Trophoblast cell (in vitro differentiated cells and primary cell): ENCODE measurements around the gene PFDN2.
A peak's percentile ranks its signal among the peaks of the same experiment; 100 is the strongest.

ENCODE experiments used
- DNase-seq, 2 donors: peaks; one replicate each; pipeline ENCODE4 v3.0.0-alpha.2; 2016
- H2AFZ ChIP-seq: 2 replicates; pipeline ENCODE4 v1.6.1; 2013; ENCODE audit warnings: low read length, moderate library complexity, mild to moderate bottlenecking; ENCODE audit not compliant: insufficient read depth, poor library complexity
- H2AK5ac ChIP-seq: 2 replicates; pipeline ENCODE4 v1.6.1; 2013; ENCODE audit warnings: mild to moderate bottlenecking, low read length
- H2BK120ac ChIP-seq: 2 replicates; pipeline ENCODE4 v1.6.1; 2013; ENCODE audit warnings: low read length, mild to moderate bottlenecking, moderate library complexity; ENCODE audit not compliant: insufficient read depth, poor library complexity
- H2BK12ac ChIP-seq: 2 replicates; pipeline ENCODE4 v1.6.1; 2013; ENCODE audit warnings: mild to moderate bottlenecking, low read length, moderate library complexity
- H2BK5ac ChIP-seq: 2 replicates; pipeline ENCODE4 v1.6.1; 2013; ENCODE audit warnings: low read length, low read depth, moderate library complexity, mild to moderate bottlenecking; ENCODE audit not compliant: poor library complexity
- H3K14ac ChIP-seq: 2 replicates; pipeline ENCODE4 v1.6.1; 2013; ENCODE audit warnings: mild to moderate bottlenecking, low read length
- H3K18ac ChIP-seq: 2 replicates; pipeline ENCODE4 v1.6.1; 2013; ENCODE audit warnings: mild to moderate bottlenecking, low read length
- H3K23ac ChIP-seq: 2 replicates; pipeline ENCODE4 v1.6.1; 2013; ENCODE audit warnings: low read length
- H3K27ac ChIP-seq: 2 replicates; pipeline ENCODE4 v1.5.1; 2013; ENCODE audit warnings: low read depth, mild to moderate bottlenecking, inconsistent platforms, low read length, moderate library complexity
- H3K27me3 ChIP-seq: 2 replicates; pipeline ENCODE4 v1.6.1; 2013; ENCODE audit warnings: inconsistent platforms, mild to moderate bottlenecking, low read length, moderate library complexity; ENCODE audit not compliant: insufficient read depth
- H3K36me3 ChIP-seq, 2 experiments: 1 replicate in 1 of 2; 2 replicates in 1 of 2; pipeline ENCODE4 v1.6.1; 2013; ENCODE audit warnings: low read length in 2 of 2, mild to moderate bottlenecking in 2 of 2, moderate library complexity in 1 of 2; ENCODE audit not compliant: insufficient read depth in 2 of 2, control insufficient read depth in 1 of 2
- H3K4ac ChIP-seq: 2 replicates; pipeline ENCODE4 v1.6.1; 2013; ENCODE audit warnings: low read depth, mild to moderate bottlenecking, low read length, moderate library complexity
- H3K4me1 ChIP-seq, 2 experiments: 1 replicate in 1 of 2; 2 replicates in 1 of 2; pipeline ENCODE4 v1.6.1; 2013; ENCODE audit warnings: low read length in 2 of 2, mild to moderate bottlenecking in 2 of 2, moderate library complexity in 1 of 2; ENCODE audit not compliant: insufficient read depth in 2 of 2, control insufficient read depth in 1 of 2
- H3K4me2 ChIP-seq: 2 replicates; pipeline ENCODE4 v1.6.1; 2013; ENCODE audit warnings: inconsistent platforms, mild to moderate bottlenecking, low read length, moderate library complexity
- H3K4me3 ChIP-seq: 2 replicates; pipeline ENCODE4 v1.5.1; 2013; ENCODE audit warnings: mild to moderate bottlenecking, low read depth, low read length, inconsistent platforms
- H3K79me1 ChIP-seq: one replicate; pipeline ENCODE4 v1.6.1; 2013; ENCODE audit warnings: low read length
- H3K79me2 ChIP-seq: 2 replicates; pipeline ENCODE4 v1.6.1; 2013; ENCODE audit warnings: low read length, mild to moderate bottlenecking; ENCODE audit not compliant: control insufficient read depth, insufficient read depth, poor library complexity
- H3K9ac ChIP-seq: 2 replicates; pipeline ENCODE4 v1.6.1; 2013; ENCODE audit warnings: mild to moderate bottlenecking, low read length
- H3K9me3 ChIP-seq: 2 replicates; pipeline ENCODE4 v1.6.1; 2013; ENCODE audit warnings: low read depth, mild to moderate bottlenecking, control low read depth, inconsistent platforms, low read length; ENCODE audit not compliant: insufficient read depth
- H4K12ac ChIP-seq: 2 replicates; pipeline ENCODE4 v1.6.1; 2013; ENCODE audit warnings: low read depth, mild to moderate bottlenecking, low read length, moderate library complexity
- H4K8ac ChIP-seq: 2 replicates; pipeline ENCODE4 v1.6.1; 2013; ENCODE audit warnings: low read depth, mild to moderate bottlenecking, low read length, moderate library complexity
- H4K91ac ChIP-seq: one replicate; pipeline ENCODE4 v1.6.1; 2013; ENCODE audit warnings: low read depth, mild to moderate bottlenecking, low read length, moderate library complexity
- WGBS: extraction: QIAGEN DNeasy Blood & Tissue Kit; methylation state at CpG from one replicate; pipeline ENCODE4 v1.1.7; 2013; ENCODE audit warnings: missing lambda C conversion rate; ENCODE audit not compliant: insufficient read length, insufficient coverage; ENCODE audit errors: extremely low coverage; 5-methylcytosine and 5-hydroxymethylcytosine counted together

PFDN2 gene

DNA sequence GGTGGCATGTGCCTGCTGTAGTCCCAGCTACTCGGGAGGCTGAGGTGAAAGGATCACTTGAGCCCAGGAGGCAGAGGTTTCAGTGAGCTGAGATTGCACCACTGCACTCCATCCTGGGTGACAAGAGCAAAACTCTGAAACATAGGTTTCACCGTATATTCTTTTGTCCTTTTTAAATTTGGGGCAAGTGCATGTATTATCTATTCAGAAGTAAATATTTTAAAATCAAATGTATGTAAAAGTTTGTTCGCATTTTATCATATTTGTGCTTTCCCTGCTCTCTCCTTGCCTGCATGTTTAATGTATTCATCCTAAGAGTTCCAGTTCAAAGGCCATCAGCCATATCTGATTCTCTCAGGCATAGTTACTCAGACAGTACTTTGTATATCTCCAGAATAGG lies 28.0 kb upstream of the PFDN2 start:
- no peak overlapping the region for H3K4me2 ChIP-seq
- H3K79me1 ChIP-seq, result no peaks in the 10 kb centered on the region
- DNase-seq, result no peak
- no peaks in the 10 kb centered on the region for H3K27me3 ChIP-seq
- H3K18ac ChIP-seq, result no peak overlapping the region
- H3K27ac ChIP-seq, result no peak overlapping the region
- H3K23ac ChIP-seq, result no peak overlapping the region
- no peak overlapping the region for H3K4me3 ChIP-seq
- H3K4me1 ChIP-seq, result no peaks in the 10 kb centered on the region
- H2BK12ac ChIP-seq, result no peak overlapping the region
- H2AK5ac ChIP-seq, result no peak overlapping the region
- peaks cover 0 to 2% of the 10 kb centered on the region in 2 experiments for H3K36me3 ChIP-seq
- no peak overlapping the region for H3K9ac ChIP-seq
- no peak overlapping the region for H2AFZ ChIP-seq
- no peaks in the 10 kb centered on the region for H3K79me2 ChIP-seq
- H2BK5ac ChIP-seq, result no peak overlapping the region
- H4K8ac ChIP-seq, result no peak overlapping the region
- no peak overlapping the region for H4K91ac ChIP-seq
- H3K9me3 ChIP-seq, result no peaks in the 10 kb centered on the region
- H2BK120ac ChIP-seq, result no peak overlapping the region
- no peak overlapping the region for H3K4ac ChIP-seq
- no CpG with 5 or more reads among the region's 3 CpGs for WGBS
- H4K12ac ChIP-seq, result no peak overlapping the region
- no peak overlapping the region for H3K14ac ChIP-seq

DNA sequence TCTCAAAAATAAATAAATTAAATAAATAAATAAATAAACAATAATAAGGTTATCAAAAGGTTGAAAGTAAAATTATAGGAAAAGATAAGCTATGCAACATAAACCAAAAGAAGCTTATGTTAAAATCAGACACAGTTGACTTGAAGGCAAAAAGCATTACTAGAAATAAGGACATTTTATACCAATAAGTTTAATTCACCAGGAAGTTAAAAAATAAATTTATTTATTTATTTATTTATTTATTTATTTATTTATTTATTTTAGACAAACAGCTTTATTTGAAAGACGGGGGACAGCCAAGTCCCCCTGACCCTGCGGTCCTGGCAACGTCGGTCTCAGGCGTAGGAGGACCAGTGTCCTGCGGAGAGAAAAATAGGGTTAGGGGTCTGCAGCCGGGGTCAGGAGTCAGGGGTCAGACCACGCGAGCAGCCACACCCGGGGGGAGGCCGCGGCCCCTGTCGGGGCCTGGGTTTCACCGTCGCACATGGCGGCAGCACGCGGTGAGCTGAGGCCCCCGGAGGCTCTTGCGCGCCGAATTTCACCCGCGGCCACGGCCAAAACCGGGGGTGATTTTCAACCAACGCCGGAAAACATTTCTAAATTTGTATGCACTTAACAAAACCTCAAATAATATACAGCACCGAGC lies 23.0 kb upstream of the PFDN2 start:
- Histone ChIP-seq H3K18ac (no peak overlapping the region), H4K91ac (no peak overlapping the region), H4K12ac (no peak overlapping the region), H2AK5ac (no peak overlapping the region), H2BK5ac (no peak overlapping the region), H3K4me2 (no peak overlapping the region), H3K79me1 (no peaks in the 10 kb centered on the region), H3K27me3 (no peaks in the 10 kb centered on the region), H3K36me3 (peaks cover 0 to 2% of the 10 kb centered on the region in 2 experiments), H3K27ac (no peak overlapping the region), H2AFZ (no peak overlapping the region), H2BK120ac (no peak overlapping the region), H2BK12ac (peak overlapping the region; percentile 58), H3K14ac (no peak overlapping the region), H3K79me2 (no peaks in the 10 kb centered on the region), H3K4me3 (no peak overlapping the region), H3K23ac (no peak overlapping the region), H3K9me3 (no peaks in the 10 kb centered on the region), H3K9ac (no peak overlapping the region), H3K4me1 (peaks cover 10 to 16% of the 10 kb centered on the region in 2 experiments), H3K4ac (no peak overlapping the region), H4K8ac (no peak overlapping the region)
- no CpG with 5 or more reads among the region's 29 CpGs for WGBS
- DNase-seq, result no peak

DNA sequence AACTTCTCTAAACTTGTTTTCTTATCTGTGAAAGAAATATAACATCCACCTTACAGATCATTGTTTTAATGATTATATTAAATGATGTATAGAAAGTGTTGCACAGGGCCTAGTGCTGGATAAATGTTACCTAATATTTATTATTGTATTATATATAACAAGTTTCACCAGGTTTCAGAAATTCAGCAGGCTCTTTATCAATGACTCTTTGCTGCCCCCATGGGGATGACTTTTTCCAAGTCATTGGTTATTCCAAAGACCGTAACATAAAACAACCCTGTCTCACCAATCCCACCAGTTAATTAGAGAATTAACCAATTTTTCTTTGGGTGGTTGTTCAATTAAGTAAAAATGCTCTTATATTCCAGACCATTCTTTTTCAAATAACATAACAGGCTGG lies 21.9 kb upstream of the PFDN2 start:
- H3K23ac ChIP-seq, result no peak overlapping the region
- no peak overlapping the region for H3K4me2 ChIP-seq
- H3K4me3 ChIP-seq, result no peak overlapping the region
- no peak overlapping the region for H3K4ac ChIP-seq
- H4K12ac ChIP-seq, result no peak overlapping the region
- no peaks in the 10 kb centered on the region for H3K9me3 ChIP-seq
- no peaks in the 10 kb centered on the region for H3K27me3 ChIP-seq
- no peak overlapping the region for H2AK5ac ChIP-seq
- DNase-seq, result peak; percentile 44 to 73
- H3K9ac ChIP-seq, result no peak overlapping the region
- no peak overlapping the region for H4K8ac ChIP-seq
- H3K36me3 ChIP-seq, result peaks cover 0 to 4% of the 10 kb centered on the region in 2 experiments
- H3K14ac ChIP-seq, result no peak overlapping the region
- H3K4me1 ChIP-seq, result peaks cover 12 to 16% of the 10 kb centered on the region in 2 experiments
- no peak overlapping the region for H2BK5ac ChIP-seq
- no CpG with 5 or more reads among the region's 1 CpG for WGBS
- H2BK120ac ChIP-seq, result no peak overlapping the region
- H3K27ac ChIP-seq, result no peak overlapping the region
- H2AFZ ChIP-seq, result no peak overlapping the region
- no peak overlapping the region for H4K91ac ChIP-seq
- no peak overlapping the region for H2BK12ac ChIP-seq
- no peak overlapping the region for H3K18ac ChIP-seq
- no peaks in the 10 kb centered on the region for H3K79me2 ChIP-seq
- no peaks in the 10 kb centered on the region for H3K79me1 ChIP-seq

- H2BK120ac ChIP-seq, result no peak overlapping the region
- H4K8ac ChIP-seq, result no peak overlapping the region
- no peak overlapping the region for H2AFZ ChIP-seq
- no peaks in the 10 kb centered on the region for H3K9me3 ChIP-seq
- no peak for DNase-seq
- peaks cover under 1% of the 10 kb centered on the region for H3K79me2 ChIP-seq
- no peak overlapping the region for H3K9ac ChIP-seq
- H4K91ac ChIP-seq, result no peak overlapping the region
- H3K79me1 ChIP-seq, result peaks cover 4% of the 10 kb centered on the region
- peaks cover 0 to 6% of the 10 kb centered on the region in 2 experiments for H3K36me3 ChIP-seq
- H2AK5ac ChIP-seq, result no peak overlapping the region
- no peaks in the 10 kb centered on the region for H3K27me3 ChIP-seq
- H3K4ac ChIP-seq, result no peak overlapping the region
- H3K23ac ChIP-seq, result no peak overlapping the region
- no peak overlapping the region for H3K18ac ChIP-seq
- peaks cover 18 to 22% of the 10 kb centered on the region in 2 experiments for H3K4me1 ChIP-seq
- H3K4me2 ChIP-seq, result no peak overlapping the region
- no peak overlapping the region for H4K12ac ChIP-seq
- H2BK12ac ChIP-seq, result no peak overlapping the region
- no peak overlapping the region for H3K14ac ChIP-seq
- no peak overlapping the region for H3K4me3 ChIP-seq
- no peak overlapping the region for H2BK5ac ChIP-seq
- no CpG with 5 or more reads among the region's 1 CpG for WGBS
- no peak overlapping the region for H3K27ac ChIP-seq
These were observed 20.6 kb upstream of the PFDN2 start for GRCh38 chr1:161138431-161138830.
